ENCODE measurements around the gene SPTB. TPM values are rescaled to one million over a fixed set of nuclear protein-coding genes. Genes with fewer than 3 reads are reported as not detected.
A peak's percentile ranks its signal among the peaks of the same experiment; 100 is the strongest.
"Not testable (repeated sequence)": the region's sequence is repeated elsewhere in the genome, so short reads cannot be mapped to it uniquely, and the experiment has no call there.

The SPTB gene
- total and polyA plus RNA-seq, 7 donors: 0.49 to 2.9 (median 1.3) TPM; not detected in 1

DNA sequence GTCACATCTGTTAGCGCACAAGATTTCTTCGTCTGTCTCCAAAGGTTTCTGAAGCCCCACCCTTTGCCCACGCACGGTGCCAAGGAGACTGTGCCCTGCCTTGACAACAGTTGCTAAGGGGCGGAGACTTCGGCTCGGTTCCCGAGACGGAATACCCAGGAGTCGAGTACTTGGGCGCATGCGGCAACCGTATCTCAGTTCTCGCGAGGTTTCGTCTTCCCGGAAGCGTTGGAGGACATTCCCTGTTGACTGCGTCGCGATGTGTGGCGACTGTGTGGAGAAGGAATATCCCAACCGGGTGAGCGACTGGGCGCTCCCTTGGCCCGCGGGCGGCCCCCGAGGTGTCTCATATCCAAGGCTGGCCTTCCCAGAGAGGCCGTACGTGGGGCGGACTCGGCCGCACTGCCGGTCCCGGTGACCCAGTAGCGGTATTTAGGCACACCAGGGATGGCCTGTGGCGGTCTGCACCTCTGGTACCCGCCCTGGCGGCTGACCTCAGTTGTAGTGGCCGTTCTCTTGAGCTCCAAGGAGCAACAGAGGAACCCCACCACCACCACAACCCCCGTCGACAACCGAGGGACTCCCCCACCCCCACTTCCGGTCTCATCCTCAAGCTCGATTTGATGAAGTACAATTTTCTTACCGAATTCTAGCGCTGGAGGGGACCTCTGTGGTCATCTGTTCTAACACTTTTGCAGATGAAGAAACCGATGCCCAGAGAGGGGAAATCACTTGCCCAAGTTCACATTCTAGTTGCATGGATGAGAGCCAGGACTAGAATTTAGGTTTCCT lies 34.7 kb upstream of the SPTB start, which contains the start of gene CHURC1:
TSS of gene CHURC1 (plus strand) at position 219 of the 792 bp plus-strand sequence. CDS start at position 260, 41 bp downstream.
- H3K4me1 ChIP-seq: peaks cover 0 to 38% (median 30%) of the 10 kb centered on the region in 4 donors
- 1% methylated on average over 49 of the region's 49 CpGs for WGBS, 2 donors
- no peaks in the 10 kb centered on the region for H3K36me3 ChIP-seq
- H3K27me3 ChIP-seq: no peaks in the 10 kb centered on the region
- peak; percentile 99 for DNase-seq
- H3K27ac ChIP-seq: peak within 1 kb of the TSS; percentile 86 to 98 (median 94)
- intact Hi-C loops (cut with DNase I): loop anchor here (5.0 to 10.0 kb wide), 5 partner anchors 73 to 570 kb away; partner anchors contain the start of genes FNTB, FUT8 and MAX
- H3K4me3 ChIP-seq: peak within 1 kb of the TSS; percentile 65 to 94 (median 92)
- TF ChIP-seq POLR2A (IDR thresholded peaks at IDR 0.05) (peak; percentile 71 to 84), POLR2AphosphoS5 (IDR thresholded peaks at IDR 0.05) (peak; percentile 90 to 97 (median 94)), EP300 (IDR thresholded peaks at IDR 0.05) (no peak)
- TF ChIP-seq, protein P1, sequence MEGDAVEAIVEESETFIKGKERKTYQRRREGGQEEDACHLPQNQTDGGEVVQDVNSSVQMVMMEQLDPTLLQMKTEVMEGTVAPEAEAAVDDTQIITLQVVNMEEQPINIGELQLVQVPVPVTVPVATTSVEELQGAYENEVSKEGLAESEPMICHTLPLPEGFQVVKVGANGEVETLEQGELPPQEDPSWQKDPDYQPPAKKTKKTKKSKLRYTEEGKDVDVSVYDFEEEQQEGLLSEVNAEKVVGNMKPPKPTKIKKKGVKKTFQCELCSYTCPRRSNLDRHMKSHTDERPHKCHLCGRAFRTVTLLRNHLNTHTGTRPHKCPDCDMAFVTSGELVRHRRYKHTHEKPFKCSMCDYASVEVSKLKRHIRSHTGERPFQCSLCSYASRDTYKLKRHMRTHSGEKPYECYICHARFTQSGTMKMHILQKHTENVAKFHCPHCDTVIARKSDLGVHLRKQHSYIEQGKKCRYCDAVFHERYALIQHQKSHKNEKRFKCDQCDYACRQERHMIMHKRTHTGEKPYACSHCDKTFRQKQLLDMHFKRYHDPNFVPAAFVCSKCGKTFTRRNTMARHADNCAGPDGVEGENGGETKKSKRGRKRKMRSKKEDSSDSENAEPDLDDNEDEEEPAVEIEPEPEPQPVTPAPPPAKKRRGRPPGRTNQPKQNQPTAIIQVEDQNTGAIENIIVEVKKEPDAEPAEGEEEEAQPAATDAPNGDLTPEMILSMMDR (IDR thresholded peaks at IDR 0.05): no peak
- H3K9me3 ChIP-seq: no peaks in the 10 kb centered on the region

DNA sequence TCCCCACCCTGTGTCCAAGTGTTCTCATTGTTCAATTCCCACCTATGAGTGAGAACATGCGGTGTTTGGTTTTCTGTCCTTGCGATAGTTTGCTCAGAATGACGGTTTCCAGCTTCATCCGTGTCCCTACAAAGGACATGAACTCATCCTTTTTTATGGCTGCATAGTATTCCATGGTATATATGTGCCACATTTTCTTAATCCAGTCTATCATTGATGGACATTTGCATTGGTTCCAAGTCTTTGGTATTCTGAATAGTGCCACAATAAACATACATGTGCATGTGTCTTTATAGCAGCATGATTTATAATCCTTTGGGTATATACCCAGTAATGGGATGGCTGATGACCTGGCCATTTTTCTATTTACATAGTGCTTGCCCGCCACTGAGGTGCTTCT lies 33.8 kb upstream of the SPTB start:
- Histone ChIP-seq H3K4me3 (peak overlapping the region in 3 of 4 donors; percentile 65 to 94 (median 93)), H3K4me1 (peaks cover 0 to 30% (median 26%) of the 10 kb centered on the region in 4 donors), H3K27ac (peak overlapping the region in 3 of 4 donors; percentile 86 to 98 (median 92))
- H3K27me3 ChIP-seq, H3K9me3 ChIP-seq, H3K36me3 ChIP-seq, DNase-seq: not testable (repeated sequence)
- 54 to 58% methylated on average over 5 of the region's 5 CpGs for WGBS, 2 donors
- intact Hi-C loops (cut with DNase I): loop anchor here (5.0 to 10.0 kb wide), 5 partner anchors 74 to 569 kb away; partner anchors contain the start of genes FNTB, FUT8 and MAX

DNA sequence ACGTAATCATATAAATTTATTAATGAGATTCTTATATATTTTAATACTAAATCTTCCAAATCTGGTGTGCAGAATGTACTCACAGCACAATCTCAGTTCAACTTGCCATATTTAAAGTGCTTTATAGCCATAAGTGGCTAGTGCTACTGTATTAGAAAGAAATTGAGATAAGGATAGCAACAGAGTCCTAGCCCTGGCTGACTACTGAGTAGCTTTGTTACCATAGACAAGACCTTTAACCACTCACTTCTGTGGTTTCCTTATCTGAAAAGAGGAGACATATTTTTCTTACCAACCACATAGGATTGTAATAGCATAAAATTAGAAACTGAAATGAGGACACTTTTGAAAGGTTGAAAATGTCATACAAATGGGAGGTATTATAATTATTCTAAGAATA lies 32.6 kb upstream of the SPTB start:
- Histone ChIP-seq H3K4me3 (no peak overlapping the region), H3K4me1 (peaks cover 0 to 20% (median 19%) of the 10 kb centered on the region in 4 donors), H3K9me3 (no peaks in the 10 kb centered on the region), H3K27me3 (no peaks in the 10 kb centered on the region), H3K36me3 (no peaks in the 10 kb centered on the region), H3K27ac (no peak overlapping the region)
- 0 to 35% methylated on average over 1 of the region's 1 CpG for WGBS, 2 donors
- DNase-seq: no peak
- intact Hi-C loops (cut with DNase I): loop anchor here (5.0 to 10.0 kb wide), 5 partner anchors 75 to 567 kb away; partner anchors contain the start of genes FNTB, FUT8 and MAX
- TF ChIP-seq, protein P1 (IDR thresholded peaks at IDR 0.05): no peak
- TF ChIP-seq POLR2A (IDR thresholded peaks at IDR 0.05): no peak
- no peak for TF ChIP-seq EP300 (IDR thresholded peaks at IDR 0.05)
- no peak for TF ChIP-seq POLR2AphosphoS5 (IDR thresholded peaks at IDR 0.05)

DNA sequence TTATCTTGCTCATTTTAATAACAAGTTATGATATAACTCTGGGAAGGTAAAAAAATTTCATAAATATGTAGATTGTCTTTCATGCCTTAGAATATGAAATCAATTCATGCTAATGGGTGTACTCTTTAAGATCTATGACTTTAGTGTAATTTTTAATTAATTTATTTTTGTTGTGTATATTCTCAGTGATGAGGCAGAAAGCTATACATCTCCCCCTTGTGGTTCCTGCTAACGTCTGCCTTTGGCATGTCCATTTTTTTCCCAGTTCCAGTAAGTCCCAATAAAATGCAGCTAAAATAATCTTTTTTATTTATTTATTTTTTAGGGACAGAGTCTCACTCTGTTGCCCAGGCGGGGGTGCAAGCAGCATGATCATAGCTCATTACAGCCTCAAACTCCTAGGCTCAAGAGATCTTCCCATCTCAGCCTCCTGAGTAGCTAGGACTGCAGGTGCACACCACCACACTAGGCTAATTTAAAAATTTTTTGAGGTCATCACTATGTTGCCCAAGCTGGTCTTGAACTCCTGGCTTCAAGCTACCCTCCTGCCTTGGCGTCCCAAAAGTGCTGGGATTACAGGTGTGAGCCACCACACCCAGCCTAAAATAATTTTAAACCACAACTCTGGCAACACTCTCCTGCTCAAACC lies 31.3 kb upstream of the SPTB start:
- 22 to 34% methylated on average over 3 of the region's 3 CpGs for WGBS, 2 donors
- intact Hi-C loops (cut with DNase I): loop anchor here (5.0 to 10.0 kb wide), 5 partner anchors 76 to 566 kb away; partner anchors contain the start of genes FNTB, FUT8 and MAX

More for the DNA sequence above, 31.3 kb upstream of the SPTB start:
- H3K27me3 ChIP-seq: no peaks in the 10 kb centered on the region
- H3K4me3 ChIP-seq: no peak overlapping the region
- no peak for DNase-seq
- no peak overlapping the region for H3K27ac ChIP-seq
- no peaks in the 10 kb centered on the region for H3K9me3 ChIP-seq
- H3K36me3 ChIP-seq: no peaks in the 10 kb centered on the region
- H3K4me1 ChIP-seq: peaks cover 0 to 15% (median 12%) of the 10 kb centered on the region in 4 donors
- TF ChIP-seq, protein P1 (IDR thresholded peaks at IDR 0.05): peak in 1 of 4 experiments; percentile 32
- no peak for TF ChIP-seq EP300 (IDR thresholded peaks at IDR 0.05)

Measured in sigmoid colon (tissue), 7 donors.